Anterior cingulate cortex (tissue), 58 donors: Measurements from ENCODE around the gene MOK.
"Not testable (repeated sequence)": the region's sequence is repeated elsewhere in the genome, so short reads cannot be mapped to it uniquely, and the experiment has no call there.

Experiments used
- DNase-seq, 58 donors: peaks; one replicate each; lab custom pipeline; 2025; lab: John Stamatoyannopoulos, UW

The MOK gene

DNA sequence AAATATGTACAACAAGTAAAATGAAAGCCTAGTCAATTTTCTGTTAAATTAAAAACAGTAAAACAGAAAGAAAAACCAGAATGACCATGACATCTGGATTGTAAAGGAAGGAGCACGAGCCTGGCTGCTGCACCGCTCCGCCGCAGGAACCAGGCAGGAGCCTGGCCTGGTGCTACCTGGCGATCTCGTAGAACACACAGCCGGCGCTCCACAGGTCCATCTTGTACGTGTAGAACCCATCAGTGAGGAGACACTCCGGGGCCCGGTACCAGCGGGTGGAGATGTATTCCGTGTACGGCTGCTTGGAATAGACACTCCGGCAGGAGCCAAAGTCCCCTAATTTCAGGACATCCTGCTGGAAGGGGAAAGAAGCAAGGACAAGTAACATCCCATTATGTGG is 54.3 kb downstream of the MOK start:
- DNase-seq, result no peak

DNA sequence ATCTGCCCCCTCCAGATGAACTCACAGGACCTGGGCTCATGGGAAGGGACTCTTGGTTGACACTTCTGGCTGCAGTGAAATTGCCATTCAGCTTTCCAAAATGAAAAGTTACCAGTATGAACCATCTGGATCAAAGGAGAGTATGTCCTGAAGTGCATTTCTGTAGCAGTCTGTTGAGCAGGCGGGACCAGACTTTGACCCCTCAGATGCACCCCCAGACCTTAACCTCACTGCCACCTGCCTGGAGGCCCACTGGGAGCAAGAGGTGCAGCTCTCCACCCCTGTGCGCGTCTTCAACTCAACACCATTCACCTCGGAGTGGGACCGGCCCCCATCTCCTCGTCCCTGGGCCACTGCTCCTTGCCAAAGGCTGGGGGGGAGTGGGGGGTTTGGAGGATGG is 55.0 kb downstream of the MOK start:
- no peak for DNase-seq

DNA sequence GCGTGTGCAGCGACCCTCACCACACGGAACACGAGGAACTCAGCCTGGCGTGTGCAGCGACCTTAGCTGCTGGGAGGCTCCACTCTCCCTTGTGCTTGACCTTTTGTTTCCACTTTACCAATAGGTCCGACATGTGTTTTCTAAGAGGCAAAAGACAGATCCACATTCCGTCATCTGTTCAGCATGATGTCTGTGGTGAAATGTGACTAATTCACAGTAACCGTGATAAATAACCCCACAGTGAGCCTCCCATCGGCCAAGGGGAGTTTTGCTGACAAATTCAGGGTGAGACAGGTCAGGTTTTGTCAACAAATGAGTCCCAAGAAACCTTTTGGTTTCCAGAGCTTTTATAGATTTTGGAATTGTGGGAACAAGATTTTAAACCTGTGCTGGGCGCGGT is 55.9 kb downstream of the MOK start:
- no peak for DNase-seq

DNA sequence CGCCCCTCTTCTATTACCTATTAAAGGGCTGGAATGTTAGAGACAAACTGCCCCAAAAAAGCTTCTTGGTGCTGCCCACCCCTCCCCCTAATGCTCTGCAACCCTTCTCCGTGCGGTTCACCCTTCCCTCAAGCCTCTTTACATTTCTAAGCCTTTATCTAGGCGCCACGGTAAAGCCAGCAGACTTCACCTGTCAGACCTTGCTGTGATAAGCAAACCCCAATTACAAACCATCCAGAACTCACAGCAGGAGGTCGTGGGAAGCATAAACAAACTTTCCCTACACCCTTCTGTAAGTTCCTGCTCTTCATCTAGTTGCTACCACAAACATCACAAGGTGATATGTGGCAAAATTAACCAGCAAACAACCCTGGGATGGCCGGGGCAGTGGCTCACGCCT is 56.8 kb downstream of the MOK start:
- no peak for DNase-seq

DNA sequence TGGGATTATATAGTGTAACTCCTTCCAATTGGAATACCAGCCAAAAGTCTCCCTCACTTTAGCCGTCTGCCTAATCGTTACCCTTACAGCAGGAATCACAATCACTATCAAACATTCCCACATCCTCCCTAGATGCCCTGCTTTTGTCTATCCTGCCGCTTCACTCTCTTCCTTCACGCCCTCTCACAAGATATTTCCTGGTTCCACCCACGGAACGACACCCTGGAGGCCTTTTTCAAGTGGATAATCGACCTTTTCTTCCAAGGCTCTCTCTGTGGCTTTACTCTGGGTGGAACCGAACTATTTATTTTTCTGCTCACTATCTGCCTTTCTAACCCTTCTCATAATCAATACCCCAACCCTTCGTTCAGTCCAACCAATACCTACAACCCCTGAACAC is 58.9 kb downstream of the MOK start:
- DNase-seq, result no peak

DNA sequence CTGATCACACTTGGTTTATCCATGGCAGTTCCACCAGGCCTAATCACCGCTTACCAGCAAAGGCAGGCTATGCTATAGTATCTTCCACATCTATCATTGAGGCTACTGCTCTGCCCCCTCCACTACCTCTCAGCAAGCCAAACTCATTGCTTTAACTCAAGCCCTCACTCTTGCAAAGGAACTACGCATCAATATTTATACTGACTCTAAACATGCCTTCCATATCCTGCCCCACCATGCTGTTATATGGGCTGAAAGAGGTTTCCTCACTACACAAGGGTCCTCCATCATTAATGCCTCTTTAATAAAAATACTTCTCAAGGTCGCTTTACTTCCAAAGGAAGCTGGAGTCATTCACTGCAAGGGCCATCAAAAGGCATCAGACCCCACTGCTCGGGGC is 61.2 kb downstream of the MOK start:
- DNase-seq, result not testable (repeated sequence)

DNA sequence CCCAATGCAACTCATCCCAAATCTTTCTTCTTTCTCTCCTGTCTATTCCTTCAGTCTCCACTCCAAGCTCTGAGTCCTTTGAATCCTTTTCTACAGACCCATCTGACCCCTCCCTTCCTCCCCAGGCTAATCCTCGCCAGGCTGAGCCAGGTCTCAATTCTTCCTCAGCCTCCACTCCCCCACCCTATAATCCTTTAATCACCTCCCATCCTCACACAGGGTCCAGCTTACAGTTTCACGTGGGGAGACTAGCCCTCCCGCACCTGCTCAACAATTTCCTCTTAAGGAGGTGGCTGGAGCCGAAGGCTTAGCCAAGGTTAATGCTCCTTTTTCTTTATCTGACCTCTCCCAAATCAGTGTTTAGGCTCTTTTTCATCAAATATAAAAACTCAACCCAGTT is 63.8 kb downstream of the MOK start:
- DNase-seq, result no peak

DNA sequence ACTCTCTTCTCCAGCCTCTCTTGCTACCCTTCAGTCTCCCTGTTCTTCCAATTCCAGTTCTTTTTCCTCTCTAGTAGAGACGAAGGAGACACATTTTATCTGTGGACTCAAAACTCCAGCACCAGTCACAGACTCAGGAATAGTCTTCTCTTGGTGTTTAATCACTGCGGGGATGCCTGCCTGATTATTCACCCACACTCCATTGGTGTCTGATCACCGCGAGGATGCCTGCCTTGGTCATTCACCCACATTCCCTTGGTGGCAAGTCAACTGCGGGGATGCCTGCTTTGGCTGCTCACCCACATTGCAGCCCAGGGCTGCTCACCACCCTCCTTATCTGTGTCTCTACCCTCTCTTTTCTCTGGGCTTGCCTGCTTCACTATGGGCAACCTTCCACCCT is 64.5 kb downstream of the MOK start:
- DNase-seq, result not testable (repeated sequence)

DNA sequence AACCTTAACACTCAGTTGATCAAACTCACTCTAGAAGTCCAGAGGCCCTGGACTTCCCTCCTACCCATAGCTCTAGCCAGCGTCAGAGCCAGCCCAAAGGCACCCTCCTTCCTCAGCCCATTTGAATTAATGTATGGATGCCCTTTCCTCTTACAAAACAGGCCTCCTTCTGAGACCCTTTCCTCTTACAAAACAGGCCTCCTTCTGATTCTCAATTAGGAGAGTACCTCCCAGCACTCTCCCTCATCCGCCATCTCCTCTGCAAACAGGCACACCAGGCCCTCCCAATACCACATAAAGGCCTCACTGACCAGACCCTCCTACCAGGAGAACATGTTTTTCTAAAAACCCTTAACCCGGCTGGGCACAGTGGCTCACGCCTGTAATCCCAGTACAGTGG is 65.7 kb downstream of the MOK start:
- no peak for DNase-seq

DNA sequence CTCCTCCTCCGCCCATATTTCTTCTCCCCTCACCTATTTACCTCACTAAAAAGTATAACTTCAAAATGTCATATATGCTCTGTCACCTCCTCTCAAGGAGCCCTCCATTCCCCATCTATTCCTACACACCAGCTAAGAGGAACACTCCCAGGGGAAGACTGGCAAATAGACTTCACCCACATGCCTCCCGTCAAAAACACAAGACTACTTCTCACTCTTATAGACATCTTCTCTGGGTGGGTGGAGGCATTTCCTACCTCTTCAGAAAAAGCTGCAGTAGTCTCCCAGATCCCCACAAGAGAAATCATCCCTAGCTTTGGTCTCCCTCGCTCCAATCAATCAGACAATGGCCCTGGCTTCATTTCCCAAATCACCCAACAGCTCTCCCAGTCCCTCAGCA is 66.2 kb downstream of the MOK start:
- no peak for DNase-seq

DNA sequence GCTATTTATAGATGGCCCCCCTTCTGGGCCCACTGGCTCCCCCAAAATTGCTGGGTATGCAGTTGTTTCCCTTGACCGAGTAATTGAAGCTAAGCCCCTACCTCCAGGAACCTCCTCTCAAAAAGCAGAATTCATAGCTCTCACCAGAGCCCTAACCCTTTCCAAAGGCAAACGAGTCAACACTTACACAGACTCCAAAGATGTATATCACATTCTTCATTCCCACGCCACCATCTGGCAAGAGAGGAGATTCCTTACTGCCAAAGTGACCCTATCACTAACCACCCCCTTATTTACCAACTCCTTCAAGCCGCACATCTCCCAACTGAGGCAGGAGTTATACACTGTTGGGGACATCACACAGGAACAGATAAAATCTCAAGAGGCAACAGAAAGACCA is 66.8 kb downstream of the MOK start:
- no peak for DNase-seq

DNA sequence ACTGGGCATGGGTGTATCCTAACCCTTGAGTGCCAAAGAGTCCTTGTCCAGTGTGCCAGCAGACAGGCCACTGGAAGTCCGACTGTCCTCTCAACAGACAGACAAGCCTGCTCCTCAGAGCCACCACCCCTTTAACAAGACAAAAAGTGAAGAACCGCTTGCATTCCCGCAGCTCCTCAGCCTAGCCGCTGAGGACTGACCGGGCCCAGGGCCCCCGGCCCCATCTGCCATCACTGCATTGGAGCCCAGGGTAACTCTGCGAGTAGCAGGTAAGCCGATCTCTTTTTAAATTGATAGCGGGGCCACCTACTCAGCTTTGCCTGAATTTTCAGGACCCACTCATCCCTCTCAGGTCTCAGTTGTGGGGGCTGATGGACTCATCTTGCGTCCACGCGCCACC is 68.9 kb downstream of the MOK start:
- DNase-seq, result no peak

DNA sequence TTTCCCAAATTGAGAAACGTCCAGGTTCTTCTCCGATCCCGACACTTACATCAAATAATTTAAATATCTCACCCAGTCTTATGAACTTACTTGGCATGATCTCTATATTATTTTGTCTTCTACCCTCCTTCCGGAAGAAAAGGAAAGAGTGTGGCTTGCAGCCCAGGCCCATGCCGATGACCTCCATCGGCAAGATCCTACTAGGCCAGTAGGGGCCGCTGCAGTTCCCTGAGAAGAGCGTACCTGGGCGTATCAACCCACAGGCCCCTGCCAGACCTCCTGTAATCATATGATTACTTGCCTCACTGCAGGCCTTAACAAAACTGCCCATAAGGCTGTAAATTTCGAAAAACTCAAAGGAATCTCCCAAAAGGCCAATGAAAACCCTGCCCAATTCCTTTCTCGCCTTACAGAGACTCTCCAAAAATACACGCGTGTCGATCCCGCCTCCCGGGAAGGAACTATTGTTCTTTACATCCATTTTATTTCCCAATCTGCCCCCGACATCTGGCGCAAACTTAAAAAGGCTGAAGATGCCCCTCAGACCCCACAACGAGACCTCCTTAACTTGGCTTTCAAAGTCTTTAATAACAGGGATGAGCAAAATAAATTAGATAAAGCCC is 69.6 kb downstream of the MOK start:
- peak in 33 of 58 donors; percentile 7 to 78 (median 45) for DNase-seq

DNA sequence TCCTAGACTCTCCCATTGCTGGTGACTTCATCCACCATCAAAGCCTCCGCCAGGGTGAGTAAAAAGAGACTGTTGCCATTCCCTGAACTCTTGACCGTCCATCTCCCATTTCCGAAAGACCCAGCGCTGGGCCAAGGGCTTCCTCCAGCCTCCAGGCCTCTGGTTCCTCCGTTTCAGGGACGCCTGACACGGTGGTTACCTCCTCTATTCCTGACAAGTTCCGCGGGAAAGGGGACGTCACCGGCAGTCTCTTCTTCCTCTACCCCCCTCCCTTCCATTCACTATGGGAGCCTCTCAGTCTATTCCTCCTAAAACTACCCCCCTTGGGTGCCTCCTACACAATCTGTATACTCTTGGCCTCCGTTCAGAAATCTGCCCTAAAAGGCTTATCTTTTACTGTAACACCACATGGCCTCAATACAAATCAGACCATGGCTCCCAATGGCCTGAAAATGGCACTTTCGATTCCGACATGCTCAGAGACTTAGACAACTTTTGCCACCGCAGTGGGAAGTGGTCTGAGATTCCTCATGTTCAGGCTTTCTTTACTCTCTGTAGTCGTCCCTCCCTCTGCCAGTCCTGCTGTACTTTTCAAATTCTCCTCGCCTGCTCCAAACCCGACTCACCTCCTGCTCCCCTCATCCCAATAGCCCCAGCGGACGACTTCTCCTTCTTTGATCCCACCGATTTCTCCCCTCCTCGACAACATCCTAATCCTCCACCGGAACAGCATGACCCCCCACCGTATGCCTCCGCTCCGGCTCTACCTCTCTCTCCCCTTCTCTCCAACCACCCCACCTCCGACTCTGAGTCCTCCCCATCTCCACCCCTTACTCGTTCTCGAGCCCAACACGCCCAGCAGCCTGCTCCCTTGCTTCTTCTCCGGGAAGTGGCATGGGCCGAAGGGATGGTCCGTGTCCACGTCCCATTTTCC is 70.4 kb downstream of the MOK start:
- DNase-seq, result no peak

DNA sequence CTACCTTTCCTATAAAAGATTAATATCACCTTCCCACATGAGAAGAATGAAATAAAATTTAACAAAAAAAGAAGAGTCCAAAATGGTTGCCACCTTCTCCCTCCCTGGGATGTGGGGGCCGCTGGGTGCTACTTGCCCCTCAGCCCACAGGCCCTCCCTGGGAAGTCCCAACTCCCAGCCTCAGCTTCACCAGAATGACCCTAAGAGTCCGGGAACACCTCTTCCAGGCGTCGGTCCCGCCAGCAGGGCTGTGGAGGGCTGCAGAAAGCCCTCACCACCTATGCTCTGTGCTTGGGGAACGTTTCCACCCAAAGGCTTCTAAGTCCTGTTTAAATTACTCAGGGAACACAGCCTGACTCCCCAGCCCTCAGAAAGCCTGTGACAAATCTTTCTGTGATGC is 71.9 kb downstream of the MOK start:
- DNase-seq, result no peak

DNA sequence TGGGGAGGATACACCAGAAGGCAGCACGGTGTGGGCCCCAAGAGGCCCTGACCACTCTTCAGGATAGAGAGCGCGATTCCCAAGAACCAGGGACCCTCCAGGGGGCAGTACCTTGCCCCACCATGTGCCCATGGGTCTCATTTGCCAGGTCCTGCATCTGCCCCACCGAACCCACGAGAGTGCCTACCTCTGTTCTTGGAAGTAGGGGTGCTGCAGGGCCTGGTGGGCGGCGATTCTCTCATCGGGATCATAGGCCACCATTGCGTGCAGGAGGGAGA is 72.7 kb downstream of the MOK start:
- DNase-seq, result no peak

DNA sequence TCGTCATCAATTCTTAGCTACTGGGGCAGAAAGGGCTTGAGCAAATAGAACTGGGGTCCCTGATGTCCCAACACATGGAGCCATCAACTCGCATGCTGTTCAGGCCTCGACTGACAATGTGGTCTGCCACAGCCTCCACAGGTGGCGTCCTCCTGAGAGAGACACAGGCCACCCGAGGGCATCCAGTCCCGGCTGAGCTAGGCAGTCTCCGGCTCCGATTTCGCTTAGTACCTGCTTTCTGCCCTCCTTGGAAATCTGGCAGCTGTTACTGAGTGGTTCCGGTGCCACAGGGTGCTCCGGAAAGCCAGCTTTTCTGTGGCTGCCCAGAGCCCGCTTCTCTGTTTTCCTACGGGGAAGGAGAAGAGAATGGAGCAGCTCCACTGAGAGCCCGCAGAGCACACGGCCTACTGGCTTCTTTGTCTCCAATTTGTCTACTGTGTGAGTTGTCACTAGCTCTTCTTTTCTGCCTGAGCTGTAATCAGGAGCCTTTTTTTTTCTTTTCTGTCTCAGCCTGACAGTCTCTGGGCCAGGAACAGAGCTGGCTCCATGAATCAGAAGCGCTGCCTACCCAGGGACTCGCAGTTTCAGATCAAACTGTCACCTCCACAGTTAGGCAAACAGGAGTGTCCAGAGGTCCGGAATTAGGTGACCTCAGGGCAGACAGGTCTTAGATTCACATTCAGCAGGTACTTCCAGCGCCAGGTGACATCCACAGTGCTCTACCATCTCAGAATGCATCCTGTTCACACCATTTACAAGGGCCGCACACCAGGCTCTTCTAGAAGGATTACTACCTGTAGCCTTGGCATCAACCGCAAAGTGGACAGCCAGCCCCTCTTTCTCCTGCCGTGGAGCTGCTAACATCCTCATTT is 73.3 kb downstream of the MOK start:
- no peak for DNase-seq

DNA sequence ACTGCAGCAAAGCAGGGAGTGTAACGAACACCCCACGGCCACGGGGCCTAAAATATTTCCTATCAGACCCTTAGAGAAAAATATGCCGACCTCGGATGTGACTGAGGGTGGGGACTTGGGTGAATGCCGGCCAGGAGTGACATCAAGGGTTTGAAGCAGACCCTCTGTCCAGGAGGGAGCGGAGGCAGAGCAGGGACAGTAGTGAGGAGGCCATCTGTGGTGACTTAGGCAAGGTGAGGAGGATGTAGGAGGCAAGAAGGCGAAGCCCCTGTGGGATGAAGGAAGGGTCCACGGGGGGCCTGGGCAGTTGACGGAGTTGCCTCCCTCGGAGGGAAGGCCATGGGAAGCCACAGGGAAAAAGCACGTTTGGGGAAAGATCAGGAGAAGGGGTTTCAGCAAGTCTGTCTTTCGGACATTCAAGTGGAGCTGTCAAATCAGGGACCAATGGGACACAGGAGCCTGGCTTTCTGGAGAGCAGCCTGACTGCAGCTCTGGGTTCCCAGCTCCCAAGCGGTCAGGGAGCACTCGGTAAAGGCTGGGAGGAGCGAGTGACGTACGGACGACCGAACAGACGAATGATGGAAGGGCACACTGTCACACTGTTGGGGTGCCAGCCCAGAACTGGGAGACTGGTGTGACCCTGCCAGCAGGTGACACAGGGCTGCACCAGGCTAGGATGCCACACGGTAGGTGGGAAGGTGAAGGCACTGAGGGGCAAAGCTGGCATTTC is 74.3 kb downstream of the MOK start:
- no peak for DNase-seq

DNA sequence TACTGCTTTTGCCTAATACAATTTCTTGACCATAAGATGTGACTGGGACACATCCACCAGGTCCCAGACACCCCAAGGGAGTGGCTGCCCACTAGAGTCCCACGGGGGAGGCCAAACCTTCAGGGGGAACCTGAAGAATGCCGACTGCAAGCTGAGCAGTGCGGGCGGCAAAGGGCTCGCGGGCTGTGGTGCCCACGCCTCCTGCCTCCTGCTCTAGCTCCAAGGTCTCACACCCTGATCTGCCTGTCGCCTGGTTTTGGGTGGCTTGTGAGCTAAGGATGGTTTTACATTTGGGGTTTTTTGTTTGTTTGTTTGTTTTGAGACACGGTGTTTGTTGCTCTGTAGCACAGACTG is 75.2 kb downstream of the MOK start:
- DNase-seq, result no peak

DNA sequence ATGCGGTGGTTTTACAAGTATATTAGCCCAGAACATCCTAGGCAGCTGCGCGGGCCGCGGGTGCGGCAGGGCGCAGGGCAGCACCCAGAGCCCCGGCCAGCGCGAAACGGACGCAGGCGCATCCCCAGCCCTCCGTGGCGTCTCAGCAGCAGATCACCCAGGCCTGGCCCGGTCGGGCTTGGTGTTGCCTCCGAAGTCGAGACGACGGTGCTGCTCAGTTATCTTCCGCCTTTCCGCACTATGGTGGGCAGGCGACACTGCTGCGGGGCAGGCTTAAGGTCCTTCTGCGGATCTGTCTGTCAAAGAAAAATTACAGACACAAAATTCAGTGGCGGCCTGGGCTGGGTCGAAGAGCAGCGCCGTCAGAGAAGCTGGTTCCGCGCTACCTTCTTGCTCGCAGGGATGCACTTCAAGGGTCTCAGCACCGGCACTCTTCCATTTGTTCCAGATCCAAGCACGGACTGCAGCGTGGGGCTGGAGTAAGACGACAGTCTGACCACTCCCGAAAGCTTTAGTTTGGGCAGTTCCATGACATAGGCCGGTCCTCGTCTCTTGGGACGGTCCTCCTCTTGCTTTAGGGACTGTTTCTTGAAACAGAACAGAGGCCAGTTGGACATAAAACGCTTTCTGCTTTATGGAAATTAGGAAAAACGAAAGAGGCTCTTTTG is 75.8 kb downstream of the MOK start:
- no peak for DNase-seq
